LNCaP clone FGC (cell line): ENCODE data around the gene EML1.

Experiments
- DNase-seq: peaks from one replicate; pipeline ENCODE4 v3.0.0-alpha.2; 2011; ENCODE audit warnings: low read depth
- H3K4me3 ChIP-seq: 2 replicates; pipeline ENCODE4 v1.5.1; 2011; ENCODE audit warnings: mild to moderate bottlenecking, low read depth, low read length, control low read depth
- TF ChIP-seq, protein P1 (sequence below): IDR thresholded peaks from 2 replicates; pipeline ENCODE4 v1.5.1; 2012; ENCODE audit warnings: mild to moderate bottlenecking; ENCODE audit not compliant: control insufficient read depth, insufficient read depth; ENCODE audit errors: extremely low read depth

EML1 gene

DNA sequence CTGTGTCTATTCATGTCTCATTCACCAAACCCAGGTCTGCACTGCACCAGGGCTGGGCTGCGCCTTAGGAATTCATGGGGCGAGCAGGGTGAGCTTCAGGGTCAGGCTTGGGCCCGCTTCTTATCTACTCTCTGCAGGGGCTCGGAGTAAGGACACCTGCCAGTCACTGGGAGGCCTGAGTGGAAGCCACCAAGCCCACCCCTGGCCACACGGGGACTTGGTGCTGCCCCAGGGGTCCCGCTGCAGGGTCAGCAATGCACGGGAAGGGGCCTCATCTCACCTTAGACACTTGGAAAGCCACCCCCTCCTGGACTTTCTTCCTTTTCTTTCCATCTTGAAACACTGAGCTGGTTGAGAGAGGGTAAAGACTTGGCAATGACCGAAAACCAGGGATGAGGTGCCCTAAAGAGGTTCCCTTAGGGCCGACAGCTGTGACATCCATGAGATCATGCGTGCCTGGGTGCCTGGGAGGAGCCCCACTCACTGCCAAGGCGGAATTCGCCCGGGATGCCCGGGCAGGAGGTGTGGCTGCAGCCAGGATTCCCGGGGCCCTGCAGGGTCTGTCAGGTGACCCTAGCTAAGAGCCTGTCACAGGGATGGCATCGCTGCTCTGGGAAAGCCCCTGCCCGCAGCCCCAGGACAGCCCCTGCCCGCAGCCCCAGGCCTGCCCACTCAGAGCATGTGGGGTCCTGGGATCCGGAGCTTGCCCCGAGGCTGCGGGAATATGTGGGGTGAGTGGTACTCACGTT lies 45.5 kb upstream of the EML1 start:
- DNase-seq, result no peak
- TF ChIP-seq, protein P1, sequence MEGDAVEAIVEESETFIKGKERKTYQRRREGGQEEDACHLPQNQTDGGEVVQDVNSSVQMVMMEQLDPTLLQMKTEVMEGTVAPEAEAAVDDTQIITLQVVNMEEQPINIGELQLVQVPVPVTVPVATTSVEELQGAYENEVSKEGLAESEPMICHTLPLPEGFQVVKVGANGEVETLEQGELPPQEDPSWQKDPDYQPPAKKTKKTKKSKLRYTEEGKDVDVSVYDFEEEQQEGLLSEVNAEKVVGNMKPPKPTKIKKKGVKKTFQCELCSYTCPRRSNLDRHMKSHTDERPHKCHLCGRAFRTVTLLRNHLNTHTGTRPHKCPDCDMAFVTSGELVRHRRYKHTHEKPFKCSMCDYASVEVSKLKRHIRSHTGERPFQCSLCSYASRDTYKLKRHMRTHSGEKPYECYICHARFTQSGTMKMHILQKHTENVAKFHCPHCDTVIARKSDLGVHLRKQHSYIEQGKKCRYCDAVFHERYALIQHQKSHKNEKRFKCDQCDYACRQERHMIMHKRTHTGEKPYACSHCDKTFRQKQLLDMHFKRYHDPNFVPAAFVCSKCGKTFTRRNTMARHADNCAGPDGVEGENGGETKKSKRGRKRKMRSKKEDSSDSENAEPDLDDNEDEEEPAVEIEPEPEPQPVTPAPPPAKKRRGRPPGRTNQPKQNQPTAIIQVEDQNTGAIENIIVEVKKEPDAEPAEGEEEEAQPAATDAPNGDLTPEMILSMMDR, result no peak
- H3K4me3 ChIP-seq, result no peak overlapping the region

DNA sequence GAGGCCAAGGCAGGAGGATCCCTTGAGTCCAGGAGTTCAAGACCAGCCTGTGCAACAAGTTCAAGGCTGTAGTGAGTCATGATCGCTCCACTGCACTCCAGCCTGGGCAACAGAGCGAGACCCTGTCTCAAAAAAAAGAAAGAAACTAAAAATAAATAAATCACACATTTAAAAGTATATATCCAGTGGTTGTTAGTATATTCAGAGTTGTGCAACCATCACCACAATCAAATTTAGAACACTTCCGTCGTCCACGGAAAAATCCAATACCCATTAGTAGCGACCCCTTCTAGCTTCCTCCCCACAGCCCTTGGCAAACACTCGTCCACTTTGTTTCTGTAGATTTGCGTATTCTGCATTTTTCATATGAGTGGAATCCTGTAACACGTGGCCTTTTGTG lies 44.7 kb upstream of the EML1 start:
- TF ChIP-seq, protein P1, result no peak
- H3K4me3 ChIP-seq, result no peak overlapping the region
- no peak for DNase-seq

DNA sequence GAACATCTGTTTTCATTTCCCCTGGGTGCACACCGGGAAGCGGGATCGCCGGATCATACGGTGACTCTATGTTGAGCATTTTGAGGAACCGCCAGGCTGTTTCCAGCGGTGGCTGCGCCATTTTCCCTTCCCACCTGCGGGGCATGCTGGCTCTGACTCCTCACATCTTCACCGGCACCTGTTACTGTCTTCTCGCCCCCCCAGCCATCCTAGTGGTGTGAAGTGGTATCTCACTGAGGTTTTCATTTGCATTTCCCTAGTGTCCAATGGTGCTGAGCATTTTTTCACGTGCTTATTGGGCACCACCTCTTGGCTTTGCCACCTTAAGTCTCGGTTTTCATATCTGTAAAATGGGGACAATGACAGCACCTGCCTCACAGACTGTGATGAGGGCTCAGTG lies 44.1 kb upstream of the EML1 start:
- TF ChIP-seq, protein P1, result no peak
- H3K4me3 ChIP-seq, result no peak overlapping the region
- DNase-seq, result no peak

DNA sequence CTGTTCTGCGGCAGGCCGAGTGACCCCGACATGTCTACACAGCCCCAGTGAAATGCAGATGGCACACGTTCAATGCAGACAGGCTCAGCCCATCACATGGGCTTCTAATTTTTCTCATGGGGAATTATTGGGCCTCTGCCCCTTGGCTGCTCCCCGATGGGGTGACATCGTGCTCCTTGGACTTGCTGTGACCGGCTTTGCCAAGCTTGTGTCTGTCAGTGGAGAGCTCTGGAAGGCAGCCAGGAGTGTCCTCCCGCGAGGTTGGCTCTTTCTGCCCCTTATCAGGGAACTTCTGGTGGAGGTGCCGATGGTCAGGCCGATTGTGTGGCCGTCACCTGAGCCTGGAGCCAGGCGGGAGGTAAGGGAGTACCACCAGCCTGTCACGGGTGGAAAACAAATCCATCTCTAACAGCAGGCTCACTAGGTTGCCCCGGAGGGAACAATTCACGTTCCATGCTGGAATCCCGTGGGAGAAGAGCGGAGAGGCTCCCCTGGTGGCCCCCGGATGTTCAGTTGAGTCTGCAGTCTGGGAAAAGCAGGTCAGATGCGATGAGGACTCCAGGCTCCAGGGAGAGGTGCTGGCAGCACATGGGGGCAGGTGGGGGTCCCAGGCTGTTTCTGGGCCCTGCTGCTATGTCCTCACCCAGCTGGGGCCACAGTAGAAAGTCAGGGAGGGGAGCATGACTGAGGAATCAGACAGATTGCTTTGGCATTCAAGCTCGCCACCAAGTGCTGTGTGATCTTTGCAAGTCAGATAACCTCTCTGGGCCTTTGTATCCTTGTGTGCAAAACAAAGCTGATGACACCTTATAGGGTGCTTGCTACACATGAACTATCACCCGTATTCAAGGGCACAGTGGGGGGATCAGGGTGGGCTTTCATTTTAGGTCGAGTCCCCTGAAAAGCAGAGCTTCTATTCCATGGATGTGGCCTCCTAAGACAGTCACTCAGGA lies 43.2 kb upstream of the EML1 start:
- DNase-seq, result no peak
- no peak overlapping the region for H3K4me3 ChIP-seq
- TF ChIP-seq, protein P1, result no peak

DNA sequence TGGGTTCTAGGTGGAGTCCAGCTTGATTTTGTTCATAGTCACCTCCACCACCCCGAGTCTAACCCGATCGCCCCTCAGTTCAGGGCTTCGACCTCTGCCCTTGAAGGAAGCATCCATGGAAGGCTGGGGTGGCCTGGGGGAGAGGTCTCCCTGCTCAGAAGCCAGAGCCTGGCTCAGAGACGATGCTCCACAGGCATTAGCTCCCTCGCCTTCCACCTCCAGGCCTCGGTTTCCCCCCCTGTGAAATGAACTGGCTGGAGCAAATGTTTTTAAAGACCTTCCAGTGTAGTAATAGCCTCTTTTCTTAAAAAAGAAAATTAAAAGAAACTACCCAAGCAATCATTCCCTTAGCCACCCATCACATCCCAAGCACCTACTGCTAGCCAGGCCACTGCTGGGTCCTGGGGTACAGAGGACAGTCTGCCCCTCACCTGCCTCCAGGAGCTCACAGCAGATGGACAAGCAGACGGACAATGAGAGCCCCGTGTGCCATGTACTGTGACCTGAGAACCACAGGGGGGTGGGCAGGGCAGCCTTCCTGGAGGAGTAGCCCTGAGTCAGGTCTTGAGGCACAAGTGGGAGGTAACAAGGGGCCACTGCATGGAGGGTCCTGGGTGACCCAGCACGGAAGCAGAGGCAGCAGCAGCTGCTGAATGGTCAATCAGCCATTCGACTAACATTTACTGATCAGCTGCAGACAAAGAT lies 42.3 kb upstream of the EML1 start:
- H3K4me3 ChIP-seq, result no peak overlapping the region
- TF ChIP-seq, protein P1, result no peak
- DNase-seq, result no peak

DNA sequence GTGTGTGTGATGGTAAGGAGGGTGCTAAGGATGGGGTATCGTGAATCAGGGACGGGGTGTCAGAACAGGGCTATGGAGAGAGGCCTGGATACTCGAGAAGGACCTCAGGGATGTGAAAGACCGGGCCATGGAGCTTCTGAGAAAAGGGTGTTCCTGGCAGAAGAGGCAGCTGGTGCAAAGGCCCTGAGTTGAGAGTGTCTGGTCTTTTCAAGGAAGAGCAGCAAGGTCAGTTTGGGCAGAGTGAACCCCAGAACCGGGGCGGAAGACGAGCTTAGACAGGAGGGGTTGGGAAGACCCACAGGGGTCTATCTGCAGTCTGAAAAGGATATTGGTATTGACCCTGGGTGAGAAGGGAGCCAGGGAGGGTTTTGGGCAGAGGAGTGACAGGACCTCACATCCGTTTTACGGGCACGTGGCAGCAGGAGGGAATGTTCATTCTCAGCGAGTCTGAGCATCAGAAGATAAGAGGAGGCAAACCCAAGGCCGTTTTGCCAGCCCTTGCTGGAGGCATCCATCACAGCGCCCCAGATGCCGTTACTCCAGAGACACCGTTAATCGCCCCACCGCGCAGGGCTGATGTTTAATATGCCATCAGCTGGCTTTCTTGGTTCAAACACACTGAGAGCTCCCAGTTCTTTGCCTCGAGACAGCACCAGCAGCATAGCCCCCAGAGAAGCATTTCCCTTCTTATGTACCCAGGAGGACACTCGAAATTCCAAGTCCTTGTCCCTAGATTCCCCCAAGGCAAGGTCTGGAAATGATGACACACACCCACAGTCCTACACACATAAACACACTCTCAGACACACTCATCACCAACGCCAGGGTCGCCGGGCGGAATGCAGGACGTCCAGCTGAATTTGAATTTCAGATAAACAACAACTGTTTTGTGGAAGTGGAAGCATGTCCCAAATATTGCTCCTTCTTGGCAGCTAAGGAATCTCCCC lies 41.4 kb upstream of the EML1 start:
- TF ChIP-seq, protein P1, result no peak
- no peak for DNase-seq
- no peak overlapping the region for H3K4me3 ChIP-seq
